Hematopoietic multipotent progenitor cell treated with erythropoietin and hydrocortisone succinate and interleukin-3 and kit ligand, for 15 days (in vitro differentiated cells): ENCODE results near the gene PLCB1.
"Not testable (repeated sequence)": the region's sequence is repeated elsewhere in the genome, so short reads cannot be mapped to it uniquely, and the experiment has no call there.

Experiments
- DNase-seq: peaks from one replicate; pipeline ENCODE4 v3.0.0-alpha.2; 2015; ENCODE audit warnings: low spot score

PLCB1 gene

DNA sequence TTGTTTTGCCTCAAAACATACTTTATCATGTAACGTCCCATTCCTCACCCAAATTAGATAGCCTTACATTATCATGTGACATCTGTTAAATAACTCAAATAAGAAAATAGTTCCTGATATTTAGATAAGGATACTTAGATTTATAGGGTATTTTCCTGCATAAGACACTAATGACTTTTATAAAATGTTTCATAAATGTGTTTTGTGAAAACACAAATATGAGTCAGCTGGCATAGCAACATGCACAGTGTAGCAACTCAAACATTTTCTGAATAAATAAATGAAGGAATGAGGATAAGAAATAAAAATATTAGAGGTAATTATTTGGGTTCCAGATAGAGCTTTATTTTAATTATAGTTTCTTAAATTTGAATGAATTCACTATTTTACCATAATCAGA is 476.4 kb downstream of the PLCB1 start:
- DNase-seq, result no peak

DNA sequence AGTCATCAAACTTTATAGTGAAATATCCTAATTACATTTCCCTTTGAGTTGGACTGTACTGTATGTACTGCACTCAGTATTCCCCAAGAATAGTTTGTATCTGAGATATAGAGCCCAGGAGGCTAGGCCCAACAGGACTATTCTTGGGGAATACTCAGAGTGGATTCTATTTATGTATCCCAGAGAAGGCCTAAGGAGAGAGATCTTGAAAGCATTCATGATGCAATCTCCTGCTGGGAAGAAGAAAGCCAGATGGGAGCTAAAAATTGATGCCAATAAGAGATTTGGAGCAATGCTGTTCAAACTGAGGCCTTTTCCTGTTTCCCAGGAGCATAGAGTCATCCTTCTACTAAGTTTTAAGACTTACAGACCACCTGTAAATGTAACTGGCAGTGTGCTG is 484.7 kb downstream of the PLCB1 start:
- DNase-seq, result no peak

DNA sequence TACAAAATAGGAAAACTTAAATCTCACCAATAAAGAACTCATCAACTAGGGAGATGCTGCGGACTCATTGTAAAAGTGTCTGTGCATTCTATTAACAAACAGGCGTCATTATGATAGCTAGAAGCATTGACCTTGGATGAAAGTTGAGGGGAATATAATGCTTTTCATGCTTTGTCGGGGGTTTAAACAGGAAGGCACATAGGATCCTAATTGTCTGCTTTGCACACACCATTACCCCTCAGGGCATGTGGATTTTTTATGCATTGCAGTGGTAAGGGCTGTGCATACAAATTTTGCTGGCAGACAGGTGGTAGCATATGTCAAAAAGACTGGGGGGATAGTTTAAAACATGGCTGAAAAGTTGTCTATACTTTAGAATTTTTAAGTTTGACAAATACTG is 488.9 kb downstream of the PLCB1 start:
- no peak for DNase-seq

DNA sequence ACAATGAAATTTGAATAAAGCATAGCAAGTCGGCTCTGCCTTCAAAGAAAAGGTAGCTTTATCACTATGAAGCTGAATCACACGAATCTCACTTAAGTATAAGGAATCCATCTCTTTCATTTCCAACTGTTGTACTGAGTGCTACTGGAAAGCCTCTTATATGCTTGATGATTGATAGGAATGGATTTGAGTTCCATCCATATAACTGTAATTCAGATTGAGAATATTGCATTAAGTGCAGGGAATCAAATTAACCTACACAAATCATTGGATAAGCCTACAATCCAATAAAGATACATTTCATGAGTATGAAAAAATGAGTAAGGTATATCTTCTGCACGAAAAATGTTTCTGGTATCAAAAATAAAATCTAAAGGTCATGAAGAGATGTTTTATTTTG is 492.0 kb downstream of the PLCB1 start:
- DNase-seq, result no peak

DNA sequence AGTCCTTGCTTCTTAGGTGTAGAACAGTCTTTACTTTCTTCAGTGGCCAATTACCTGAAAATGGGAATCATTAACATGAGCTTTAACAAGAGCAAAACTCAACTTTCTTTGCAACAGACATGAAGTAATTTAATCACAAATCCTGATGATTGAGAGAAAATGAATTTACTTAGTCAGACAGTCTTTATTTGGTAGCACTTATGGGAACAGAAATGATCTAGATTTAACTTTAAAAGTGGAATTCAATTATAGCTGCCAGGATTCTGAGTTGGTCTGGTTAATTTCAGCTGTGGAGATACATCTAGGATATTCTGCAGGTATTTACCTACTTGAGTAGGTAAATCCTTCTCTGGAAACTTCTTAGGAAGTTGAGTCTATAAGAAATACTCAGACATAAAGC is 492.6 kb downstream of the PLCB1 start:
- DNase-seq, result no peak

DNA sequence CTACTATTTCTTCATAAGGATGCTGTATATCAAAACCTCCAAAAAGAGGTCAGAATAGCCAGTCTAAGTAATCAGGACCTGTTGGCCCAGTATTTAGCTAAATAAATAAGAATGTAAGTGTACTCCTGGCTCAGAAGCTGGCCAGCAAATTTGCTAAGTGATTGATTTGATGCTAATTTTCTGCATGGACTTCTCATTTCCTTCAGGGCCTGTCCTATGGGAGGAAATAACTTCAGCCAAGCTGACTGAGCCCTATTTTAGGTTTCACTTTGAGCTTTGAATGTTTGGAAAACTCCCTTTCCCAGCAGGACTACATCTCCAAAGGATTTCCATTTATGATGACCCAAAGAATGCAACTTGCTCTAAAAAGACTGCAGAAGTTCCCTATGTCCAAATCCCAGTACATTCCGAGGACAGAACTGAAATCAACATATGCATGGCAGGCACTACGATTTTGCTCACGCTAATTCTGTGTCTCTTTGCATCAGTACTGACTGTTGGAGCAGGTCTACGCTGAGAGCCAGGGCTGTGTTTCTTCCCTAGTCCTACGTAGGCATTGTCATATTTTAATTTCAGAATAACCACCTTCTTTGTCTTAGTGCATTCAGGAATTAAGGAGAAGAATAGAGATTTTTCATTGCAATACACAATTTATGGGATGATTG is 495.4 kb downstream of the PLCB1 start:
- no peak for DNase-seq

DNA sequence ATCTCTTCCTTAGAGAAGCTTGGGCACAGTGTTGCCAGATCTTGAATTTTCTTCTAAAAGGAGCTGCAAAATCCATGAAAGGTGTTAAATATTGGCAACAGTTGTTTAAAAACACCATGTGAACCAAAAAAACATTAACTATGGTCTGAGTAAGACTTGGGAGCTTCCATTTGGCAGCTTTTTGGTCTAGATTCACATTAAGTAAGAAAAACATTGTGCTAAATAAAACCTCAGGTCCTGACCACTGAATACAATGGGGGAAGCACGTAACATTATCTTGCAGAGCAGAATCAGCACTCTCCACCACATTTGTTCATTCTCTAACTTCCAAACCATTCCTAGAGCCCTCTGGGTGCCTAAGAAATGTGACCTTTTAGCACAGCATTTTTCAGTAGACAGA is 499.2 kb downstream of the PLCB1 start:
- no peak for DNase-seq

DNA sequence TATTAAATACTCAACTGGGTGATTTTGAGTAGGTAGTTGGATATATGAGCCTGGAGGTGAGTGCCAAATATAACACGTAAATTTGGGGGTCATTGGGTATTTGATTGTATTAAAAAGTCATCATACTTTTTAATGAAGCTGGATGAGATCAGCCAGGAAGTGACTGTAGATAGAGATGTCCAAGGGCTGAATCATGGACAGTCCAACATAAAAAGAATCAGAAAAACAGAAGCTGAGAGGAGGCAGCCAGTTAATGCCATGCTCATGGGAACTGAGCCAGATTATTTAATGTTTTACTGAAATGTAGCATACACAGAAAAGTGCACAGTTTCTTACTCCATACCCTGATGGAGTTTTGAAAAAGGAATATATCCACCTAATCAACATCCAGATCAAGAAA is 501.3 kb downstream of the PLCB1 start:
- DNase-seq, result no peak

DNA sequence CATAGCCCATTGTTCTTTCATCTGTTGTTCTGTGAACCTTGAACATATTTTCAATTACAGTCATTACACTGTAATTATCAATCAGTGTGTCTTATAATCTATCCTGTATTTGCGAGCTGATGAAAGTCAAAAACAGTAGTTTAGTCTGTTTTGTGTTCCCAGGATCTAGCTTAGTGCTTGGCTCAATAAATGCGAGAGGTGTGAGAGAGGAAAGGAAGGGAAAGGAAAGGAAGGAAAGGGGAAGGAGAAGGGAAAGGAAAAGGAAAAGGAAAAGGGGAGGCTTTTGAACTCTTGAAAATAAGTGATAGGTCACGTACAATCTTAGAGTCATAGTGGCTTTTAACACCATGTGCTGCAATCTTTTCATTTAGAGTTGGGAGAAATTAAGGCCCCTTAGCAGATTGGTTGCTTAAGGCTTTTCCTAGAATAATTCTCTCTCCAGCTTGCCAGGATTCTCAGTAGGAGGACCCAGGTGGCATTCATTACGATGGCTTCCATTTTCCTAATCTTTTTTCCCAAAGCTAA is 503.0 kb downstream of the PLCB1 start:
- DNase-seq, result no peak

DNA sequence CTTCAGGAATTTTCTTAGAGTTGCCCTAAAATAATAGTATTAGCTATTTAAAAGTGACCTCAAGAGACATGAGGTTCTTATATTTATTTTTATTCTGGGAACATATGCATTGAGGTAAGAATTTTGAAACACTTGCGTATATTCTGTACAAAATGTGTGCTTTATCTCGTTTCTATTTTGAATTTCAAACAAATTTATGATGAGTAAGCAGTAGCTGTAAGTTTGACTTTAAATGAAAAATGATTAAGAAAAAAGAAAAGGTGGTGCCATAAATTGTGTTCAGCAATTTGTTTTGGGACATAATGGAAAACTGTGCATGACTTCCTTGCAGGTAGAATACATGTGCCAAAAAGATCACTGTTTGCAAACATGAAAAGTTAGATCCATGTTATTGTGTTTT is 503.8 kb downstream of the PLCB1 start:
- no peak for DNase-seq

DNA sequence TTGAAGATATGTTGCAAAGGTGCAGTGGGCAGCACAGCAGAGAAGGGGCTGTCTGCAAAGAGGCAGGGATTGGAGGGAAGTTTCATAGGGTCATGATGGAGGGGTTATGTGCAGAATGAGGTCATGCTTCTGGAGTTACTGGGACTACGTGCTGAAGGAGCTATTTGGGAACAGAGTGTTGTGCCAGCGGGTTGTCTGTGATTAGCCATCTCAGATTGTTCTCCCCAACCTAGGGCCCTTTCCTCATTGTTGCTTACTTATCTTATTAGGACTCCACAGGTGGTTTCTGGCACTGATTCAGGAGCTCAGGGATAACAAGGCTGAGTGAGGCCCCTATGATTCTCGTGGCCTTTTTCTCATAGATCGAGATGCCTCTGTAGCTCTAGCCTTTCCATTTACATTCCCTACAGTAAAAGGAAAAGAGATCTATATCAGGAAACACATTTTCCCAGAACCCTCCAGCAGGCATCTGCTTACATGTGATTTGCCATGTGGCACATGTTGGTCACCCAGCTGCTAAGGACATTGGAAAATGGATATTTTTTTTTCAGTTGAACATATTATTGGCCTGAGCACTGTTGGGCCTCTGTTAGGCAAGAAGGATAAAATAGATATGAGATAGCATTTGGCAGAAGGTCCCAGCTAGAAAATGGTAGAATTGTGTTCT is 507.2 kb downstream of the PLCB1 start:
- DNase-seq, result no peak

DNA sequence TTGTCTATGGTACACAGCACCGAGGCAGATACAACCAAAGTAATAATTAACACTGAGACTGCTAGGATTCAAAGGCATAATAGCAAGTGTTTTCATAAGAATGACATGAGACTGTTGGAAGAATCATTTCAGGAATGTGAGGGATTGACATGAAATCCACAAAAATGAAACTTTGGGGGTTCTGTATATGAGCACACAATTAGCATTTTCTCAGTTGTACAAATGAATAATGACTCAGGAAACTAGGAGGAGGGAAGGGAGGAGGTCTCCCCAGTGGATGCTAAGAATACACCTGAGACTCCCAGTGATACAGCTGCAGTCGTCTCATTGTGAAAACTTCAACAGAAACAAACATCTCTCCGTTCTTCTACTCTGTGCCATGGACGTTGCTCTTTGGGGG is 508.4 kb downstream of the PLCB1 start:
- no peak for DNase-seq

DNA sequence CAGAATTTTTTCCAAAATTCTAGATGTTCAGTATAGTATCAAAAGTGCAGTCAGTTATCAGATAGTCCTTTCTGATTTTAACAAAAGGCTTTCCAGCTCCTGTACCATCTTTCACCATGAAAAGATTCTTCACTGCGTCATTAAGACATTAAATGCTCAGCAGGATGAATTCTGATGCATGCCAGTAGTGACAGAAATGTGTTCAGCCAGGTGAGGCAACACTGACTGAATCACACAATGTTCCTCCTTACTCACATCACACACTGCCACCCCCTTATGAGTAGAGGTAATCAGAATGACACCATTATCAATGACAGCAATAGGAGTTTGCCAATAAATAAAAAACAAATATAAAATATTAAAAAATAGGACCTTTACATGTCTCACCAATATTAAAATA is 510.2 kb downstream of the PLCB1 start:
- no peak for DNase-seq

DNA sequence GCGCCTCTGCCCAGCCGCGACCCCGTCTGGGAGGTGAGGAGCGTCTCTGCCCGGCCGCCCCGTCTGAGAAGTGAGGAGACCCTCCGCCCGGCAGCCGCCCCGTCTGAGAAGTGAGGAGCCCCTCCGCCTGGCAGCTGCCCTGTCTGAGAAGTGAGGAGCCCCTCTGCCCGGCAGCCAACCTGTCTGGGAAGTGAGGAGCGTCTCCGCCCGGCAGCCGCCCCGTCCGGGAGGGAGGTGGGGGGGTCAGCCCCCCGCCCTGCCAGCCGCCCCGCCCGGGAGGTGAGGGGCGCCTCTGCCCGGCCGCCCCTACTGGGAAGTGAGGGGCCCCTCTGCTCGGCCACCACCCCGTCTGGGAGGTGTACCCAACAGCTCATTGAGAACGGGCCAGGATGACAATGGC is 512.4 kb downstream of the PLCB1 start:
- not testable (repeated sequence) for DNase-seq

DNA sequence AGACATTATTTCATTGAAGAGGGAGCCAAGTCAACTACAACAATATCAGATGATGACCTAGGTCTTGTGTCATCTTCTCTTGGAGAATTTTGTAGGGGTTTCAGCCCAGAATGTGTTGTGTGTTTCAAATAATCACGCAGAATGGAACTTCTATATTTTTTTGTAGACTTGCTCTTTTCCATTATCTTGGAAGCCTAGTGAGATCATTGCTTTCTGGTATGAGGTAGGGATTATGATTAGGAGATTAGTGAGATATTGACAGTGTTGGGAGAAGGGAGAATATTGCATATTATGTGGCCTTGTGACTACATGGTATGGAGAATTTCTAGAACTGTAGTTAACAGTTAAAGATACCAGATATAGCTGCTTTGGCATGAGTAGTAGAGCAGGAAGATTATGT is 513.3 kb downstream of the PLCB1 start:
- DNase-seq, result no peak

DNA sequence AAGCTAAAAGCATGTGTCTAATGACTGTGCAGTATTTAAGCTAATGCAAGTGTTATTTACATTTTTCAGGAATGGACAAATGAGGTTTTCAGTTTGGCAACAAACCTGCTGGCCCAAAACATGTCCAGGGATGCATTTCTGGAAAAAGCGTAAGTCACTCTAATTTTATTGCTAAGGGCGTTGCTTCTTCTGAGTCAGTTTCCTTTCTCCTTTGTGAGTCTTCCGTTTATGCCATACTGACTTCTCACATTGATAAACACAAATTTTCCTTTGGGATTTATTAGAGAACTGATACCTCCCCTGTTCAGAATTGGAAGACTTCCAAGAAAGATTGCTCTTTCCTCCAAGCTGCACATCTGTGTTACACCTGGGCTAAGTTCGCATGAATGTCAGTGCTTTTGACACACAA is 514.0 kb downstream of the PLCB1 start:
- DNase-seq, result no peak

DNA sequence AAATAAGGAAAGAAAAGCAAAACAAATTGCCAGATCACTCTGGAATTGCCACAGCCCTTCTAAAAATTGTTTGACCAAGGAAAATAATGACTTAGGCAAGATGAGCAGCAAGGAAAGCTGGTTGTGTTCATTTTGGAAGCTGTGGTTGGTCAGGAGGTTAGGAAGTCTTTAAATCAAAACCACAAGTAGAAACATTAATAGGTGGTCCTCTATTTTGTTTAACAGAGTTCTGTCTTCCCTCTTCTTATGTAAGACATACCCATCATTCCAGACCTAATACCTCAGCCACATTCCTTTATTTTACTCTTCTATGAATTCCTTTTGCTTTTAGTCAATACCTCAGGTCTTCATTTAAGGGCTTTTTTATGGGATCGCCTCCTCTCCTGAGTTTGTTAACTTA is 514.6 kb downstream of the PLCB1 start:
- DNase-seq, result no peak

DNA sequence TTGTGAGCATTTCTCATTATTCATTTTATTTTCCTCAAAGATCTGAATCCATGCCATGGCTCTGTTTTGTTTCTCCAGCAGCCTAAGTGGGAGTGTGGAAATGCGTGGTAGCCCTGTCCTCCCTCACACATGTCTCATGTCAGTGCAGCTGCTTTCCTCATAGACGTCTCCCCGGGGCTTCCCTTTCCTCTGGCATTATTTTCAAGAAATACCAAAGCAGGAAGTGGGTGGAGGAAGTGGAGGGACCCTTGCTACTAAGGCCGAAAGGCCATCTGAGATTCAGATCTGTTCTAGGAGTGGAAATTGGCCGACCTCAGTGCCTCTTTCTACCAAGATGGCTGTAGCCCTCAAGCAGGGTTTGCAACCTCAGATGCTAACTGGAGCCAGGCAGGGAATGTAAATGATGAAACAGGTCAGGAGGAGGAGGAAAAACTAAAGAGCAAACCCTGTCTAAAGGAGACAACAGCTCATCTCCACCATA is 515.9 kb downstream of the PLCB1 start:
- DNase-seq, result no peak

DNA sequence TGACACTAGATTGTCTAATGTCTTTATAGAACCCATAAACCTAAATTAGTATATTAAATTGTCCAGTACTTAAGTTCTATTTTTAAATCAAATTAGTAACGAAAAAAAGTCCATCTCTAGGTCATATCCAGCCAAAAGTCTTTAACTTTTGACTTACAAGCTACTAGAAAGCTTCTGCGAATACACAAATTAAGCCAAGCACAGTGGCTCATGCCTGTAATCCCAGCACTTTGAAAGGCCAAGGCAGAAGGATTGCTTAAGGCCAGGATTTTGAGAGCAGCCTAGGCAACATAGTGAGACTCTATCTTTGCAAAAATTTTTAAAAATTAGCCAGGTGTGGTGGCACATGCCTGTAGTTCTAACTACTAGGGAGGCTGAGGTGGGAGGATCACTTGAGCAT is 516.4 kb downstream of the PLCB1 start:
- no peak for DNase-seq

DNA sequence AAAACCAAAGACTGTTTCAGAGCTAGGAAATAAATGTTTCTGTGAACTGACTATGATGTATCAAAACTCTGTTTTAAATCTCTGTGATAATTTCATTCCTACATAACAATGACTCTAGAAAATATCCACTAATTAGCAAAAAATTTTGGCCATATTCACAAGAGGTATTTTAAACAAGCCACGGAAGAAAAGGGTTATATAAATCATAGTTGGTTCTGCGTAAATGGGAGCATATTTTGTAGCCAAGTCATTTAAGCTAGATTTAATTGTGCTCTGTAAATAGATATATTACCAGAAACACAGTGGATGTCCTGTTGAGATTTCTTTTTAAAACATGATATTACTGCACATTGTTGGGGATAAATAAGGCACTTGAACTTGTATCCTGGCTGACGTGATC is 520.3 kb downstream of the PLCB1 start:
- no peak for DNase-seq

DNA sequence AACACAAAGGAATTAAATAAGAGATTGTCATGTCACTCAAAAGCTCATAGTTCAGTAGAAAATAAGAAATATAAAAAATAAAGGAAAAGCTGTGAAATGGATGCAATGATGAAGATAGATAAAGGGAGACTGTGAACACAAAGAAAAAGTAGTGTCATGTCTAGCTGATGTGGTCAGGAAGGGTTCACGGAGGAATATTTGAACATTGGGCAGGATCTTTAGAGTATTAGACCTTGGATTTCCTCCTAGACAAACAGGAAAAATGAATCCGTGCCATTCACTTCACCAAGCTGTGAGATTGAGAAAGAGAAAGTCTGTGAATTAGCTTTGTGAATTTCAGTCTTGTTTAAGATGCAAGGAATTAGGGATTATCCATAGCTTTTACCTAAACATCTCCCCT is 522.4 kb downstream of the PLCB1 start:
- no peak for DNase-seq

DNA sequence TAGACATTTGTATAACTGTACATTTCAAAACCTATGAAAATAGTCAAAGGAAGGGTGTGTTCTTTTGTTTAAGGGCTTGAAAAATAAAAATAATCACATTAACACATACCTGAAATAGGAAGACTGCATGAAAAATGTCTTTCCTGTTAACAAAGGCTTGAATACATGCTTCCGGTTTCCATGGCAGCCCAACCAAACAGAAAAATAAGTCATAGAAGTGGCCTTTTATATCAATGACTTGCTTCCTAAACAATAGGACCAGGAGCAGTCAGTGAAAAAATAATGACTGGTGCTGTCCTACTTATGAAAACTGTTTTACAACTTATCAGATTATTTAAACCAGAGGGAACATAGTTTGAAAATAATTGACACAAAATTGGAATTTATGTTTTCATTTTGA is 524.3 kb downstream of the PLCB1 start:
- no peak for DNase-seq

DNA sequence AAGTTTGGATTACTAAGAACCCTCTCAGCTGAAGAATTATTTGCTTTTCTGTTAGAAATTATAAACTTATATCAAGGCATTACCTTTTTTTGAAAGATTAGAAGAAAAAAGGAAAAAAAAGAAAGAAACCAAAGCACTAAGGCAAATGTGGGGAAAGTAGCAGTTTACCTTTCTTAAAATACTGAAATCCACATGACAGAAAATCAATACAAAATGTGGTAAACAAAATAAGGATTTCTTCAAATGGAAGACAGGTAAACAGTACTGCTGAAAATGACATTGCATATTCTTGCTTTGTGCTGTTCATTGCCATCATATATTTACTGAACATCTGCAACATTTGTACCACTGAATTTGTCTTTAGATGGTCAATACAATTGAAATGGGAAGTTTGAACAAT is 525.6 kb downstream of the PLCB1 start:
- DNase-seq, result no peak

DNA sequence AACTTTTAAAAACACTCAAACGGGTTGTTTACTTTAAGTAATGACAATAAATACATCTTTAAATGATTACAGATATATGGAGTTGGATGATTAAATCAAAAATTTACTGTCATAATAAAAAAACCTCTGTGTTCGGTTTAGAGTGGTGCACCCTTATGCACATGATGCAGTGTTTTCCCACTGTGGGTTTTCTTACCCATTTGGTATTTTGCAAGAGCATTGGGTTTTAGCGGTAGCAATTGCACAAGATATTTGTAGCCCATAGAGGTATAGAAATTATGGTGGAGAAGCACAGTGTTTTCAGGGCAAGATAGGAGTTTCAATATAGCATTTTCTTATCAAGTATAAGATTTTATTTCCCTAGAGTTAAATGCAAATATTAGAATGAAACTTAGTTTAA is 526.0 kb downstream of the PLCB1 start:
- no peak for DNase-seq
